Retinal pigment epithelial cell (primary cell): ENCODE results near the gene CD164L2.
A peak's percentile ranks its signal among the peaks of the same experiment; 100 is the strongest.

Experiments used
- DNase-seq: peaks from one replicate; pipeline ENCODE4 v3.0.0-alpha.2; 2010; ENCODE audit warnings: low read depth
- H3K4me3 ChIP-seq: 2 replicates; pipeline ENCODE4 v1.5.1; 2011; ENCODE audit warnings: mild to moderate bottlenecking, low read length, control low read depth, moderate library complexity
- TF ChIP-seq, protein P1 (sequence below): conservative IDR thresholded peaks from 2 replicates; pipeline ENCODE4 v1.5.1; 2011; ENCODE audit warnings: low read depth, low read length, control low read depth, inconsistent platforms

Gene CD164L2

DNA sequence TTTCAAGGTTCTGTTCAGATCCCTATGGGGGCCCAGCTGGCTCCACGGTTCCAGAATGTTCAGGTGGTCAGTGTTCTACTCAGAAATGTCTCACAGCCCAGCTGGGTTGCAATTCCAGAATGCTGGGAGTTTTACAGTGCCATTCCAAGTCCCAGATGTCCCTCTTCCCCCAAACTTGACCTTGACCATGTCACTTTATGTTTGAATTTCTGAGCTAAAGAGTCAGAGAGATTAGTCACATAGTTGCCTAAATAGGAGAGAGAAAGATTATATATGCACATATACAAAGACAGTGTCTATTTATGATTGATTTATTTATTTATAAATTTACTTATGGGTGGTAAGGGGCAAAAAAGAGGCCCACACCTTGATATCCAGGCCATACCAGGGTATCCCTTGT is 11.8 kb upstream of the CD164L2 start:
- TF ChIP-seq, protein P1, sequence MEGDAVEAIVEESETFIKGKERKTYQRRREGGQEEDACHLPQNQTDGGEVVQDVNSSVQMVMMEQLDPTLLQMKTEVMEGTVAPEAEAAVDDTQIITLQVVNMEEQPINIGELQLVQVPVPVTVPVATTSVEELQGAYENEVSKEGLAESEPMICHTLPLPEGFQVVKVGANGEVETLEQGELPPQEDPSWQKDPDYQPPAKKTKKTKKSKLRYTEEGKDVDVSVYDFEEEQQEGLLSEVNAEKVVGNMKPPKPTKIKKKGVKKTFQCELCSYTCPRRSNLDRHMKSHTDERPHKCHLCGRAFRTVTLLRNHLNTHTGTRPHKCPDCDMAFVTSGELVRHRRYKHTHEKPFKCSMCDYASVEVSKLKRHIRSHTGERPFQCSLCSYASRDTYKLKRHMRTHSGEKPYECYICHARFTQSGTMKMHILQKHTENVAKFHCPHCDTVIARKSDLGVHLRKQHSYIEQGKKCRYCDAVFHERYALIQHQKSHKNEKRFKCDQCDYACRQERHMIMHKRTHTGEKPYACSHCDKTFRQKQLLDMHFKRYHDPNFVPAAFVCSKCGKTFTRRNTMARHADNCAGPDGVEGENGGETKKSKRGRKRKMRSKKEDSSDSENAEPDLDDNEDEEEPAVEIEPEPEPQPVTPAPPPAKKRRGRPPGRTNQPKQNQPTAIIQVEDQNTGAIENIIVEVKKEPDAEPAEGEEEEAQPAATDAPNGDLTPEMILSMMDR, result no peak
- DNase-seq, result no peak
- H3K4me3 ChIP-seq, result no peak overlapping the region

DNA sequence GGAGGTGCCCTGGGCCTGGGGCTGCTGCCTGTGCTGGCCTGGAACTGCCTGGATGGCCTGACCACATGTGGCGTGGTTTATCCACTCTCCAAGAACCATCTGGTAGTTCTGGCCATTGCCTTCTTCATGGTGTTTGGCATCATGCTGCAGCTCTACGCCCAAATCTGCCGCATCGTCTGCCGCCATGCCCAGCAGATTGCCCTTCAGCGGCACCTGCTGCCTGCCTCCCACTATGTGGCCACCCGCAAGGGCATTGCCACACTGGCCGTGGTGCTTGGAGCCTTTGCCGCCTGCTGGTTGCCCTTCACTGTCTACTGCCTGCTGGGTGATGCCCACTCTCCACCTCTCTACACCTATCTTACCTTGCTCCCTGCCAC is 11.1 kb upstream of the CD164L2 start:
- DNase-seq, result no peak
- TF ChIP-seq, protein P1, result no peak
- no peak overlapping the region for H3K4me3 ChIP-seq

DNA sequence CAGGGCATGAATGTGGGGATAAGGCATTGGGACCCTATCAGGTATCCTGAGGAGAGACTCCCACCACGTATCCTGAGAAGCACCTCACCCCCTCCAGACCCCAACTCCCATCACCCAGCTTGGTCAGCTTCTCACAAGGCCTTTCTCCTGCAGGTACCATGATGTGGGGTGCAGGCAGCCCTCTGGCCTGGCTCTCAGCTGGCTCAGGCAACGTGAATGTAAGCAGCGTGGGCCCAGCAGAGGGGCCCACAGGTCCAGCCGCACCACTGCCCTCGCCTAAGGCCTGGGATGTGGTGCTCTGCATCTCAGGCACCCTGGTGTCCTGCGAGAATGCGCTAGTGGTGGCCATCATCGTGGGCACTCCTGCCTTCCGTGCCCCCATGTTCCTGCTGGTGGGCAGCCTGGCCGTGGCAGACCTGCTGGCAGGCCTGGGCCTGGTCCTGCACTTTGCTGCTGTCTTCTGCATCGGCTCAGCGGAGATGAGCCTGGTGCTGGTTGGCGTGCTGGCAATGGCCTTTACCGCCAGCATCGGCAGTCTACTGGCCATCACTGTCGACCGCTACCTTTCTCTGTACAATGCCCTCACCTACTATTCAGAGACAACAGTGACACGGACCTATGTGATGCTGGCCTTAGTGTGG is 10.6 kb upstream of the CD164L2 start:
- no peak for DNase-seq
- TF ChIP-seq, protein P1, result no peak
- no peak overlapping the region for H3K4me3 ChIP-seq

DNA sequence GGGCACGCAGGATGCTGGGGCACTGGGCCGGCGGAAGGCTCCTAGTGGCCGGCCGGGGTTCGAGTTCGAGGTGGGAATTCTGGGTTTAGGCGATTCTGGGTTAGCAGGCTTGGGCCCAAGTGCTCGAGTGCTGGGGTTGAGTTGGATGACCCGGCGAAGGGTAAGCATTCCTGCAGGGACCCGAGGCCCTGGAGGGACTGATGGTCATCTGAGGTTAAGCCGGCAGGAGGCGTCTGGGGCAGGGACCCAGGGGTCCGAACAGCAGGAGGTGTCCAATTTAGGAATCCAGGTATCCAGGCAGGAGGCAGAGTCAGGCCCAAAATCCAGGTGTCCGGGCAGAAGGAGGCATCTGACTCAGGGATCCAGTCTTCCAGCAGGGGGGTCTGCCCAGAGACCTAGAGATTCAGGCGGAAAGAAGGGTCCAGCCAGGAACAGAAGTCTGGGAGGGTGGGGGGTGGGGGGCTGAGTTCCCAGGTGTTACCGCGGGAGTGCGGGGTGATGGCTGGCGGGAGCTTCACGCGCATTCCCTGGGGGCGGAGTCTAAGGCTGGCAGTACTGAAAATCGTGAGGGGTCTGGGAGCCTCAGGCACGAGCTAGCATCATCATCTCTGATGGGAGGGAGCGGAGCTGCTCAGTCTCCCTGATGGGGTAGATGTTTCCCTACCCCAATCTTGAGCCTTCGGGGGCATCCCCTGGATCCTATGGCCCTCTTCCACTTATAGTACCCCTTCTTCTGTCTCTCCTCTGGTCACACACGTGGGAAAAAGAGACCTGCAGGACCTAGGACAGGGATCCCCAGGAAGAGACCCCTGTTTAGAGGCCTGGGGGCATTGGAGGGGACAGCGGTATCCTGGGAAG is 9.9 kb upstream of the CD164L2 start:
- TF ChIP-seq, protein P1, result peak; percentile 50
- DNase-seq, result no peak
- peak overlapping the region; percentile 83 for H3K4me3 ChIP-seq

DNA sequence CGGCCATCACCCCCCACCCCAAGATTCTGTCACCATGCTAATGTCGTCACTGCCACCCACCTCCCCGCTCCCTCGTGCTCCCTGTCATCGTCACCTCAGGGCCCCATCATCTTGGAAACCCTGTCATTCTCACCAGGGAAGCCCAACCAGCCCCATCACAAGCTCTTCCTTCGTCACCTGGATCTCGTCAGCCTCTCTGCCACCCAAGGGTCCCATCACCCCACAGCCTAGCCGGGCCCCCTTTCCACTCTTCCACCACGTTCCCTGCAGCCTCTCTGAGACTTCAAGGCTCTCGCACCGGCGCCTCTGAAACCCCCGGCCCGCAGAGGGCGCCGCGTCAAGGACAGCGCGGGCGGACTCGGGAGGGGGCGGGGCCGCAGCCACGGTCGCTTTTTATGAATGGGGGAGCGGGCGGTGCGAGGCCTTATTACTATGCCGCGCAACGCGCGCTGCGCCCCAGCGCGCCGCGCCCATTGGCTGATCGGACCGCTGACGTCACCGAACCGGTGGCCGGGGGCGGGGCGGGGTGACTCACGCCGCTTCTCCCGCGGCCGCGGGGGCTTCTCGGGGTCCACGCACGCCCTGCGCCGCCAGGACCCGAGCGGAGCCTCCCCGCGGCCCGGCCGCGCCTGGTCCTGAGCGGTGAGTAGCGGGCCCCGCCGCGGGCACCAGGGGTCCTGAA is 9.1 kb upstream of the CD164L2 start, which contains the start of gene GPR3:
Gene GPR3 (plus strand): TSS at position 527 of the 682 bp plus-strand sequence. CDS start 1,177 bp downstream, outside the sequence.
- DNase-seq, result peak; percentile 62
- peak within 1 kb of the TSS; percentile 83 for H3K4me3 ChIP-seq

DNA sequence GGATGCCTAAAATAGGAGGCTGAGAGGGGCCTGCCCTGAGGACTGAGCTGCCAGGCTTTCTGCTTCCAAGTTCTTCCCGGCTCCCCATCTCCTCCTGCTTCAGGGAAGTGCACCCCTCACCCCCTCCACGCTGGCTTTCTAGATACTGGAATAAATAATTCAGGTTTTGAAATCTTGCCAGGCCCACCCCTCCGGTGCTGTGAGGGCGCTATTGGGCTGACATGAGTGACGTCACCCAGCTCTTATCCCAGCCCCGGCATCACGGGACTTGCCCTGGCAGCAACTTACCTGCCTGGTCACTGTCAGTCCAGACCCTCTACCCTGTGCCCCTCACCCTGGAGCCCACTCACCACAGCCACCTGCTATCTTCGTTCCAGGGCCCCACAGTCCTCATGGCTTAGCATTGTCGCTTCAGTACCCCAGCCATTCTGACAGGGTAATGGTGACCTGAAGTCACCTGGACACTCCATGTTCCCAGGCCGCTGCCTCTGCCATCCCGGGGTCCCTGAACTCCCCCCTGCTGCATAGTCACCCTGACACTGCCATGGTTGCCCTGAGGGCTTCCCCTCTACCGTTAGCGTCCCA is 8.5 kb upstream of the CD164L2 start:
- peak; percentile 59 for DNase-seq
- TF ChIP-seq, protein P1, result peak; percentile 10
- peak overlapping the region; percentile 52 for H3K4me3 ChIP-seq

More for the DNA sequence above, 9.1 kb upstream of the CD164L2 start, which contains the start of gene GPR3:
- TF ChIP-seq, protein P1, result peak; percentile 59
